GM10248 (cell line): Measurements from ENCODE around the gene CAMK2D.
"Not testable (repeated sequence)": the region's sequence is repeated elsewhere in the genome, so short reads cannot be mapped to it uniquely, and the experiment has no call there.

Experiments
- CTCF ChIA-PET: fragments of 300-600 bp; sonication (Branson Sonifier 250); formaldehyde crosslinking; extraction: SDS; loops from one replicate; lab custom pipeline; 2021; ENCODE audit warnings: antibody characterized with exemption; lab: Yijun Ruan, JAX
- POLR2A ChIA-PET: fragments of 350-650 bp; sonication (Branson Sonifier 250); formaldehyde crosslinking; extraction: SDS; loops from one replicate; lab custom pipeline; 2020; ENCODE audit warnings: antibody characterized with exemption; lab: Yijun Ruan, JAX
- DNase-seq: peaks from one replicate; pipeline ENCODE4 v3.0.0; 2012; ENCODE audit errors: extremely low spot score
- TF ChIP-seq, protein P1 (sequence below): IDR thresholded peaks from 2 replicates; pipeline ENCODE4 v1.5.1; 2012; ENCODE audit warnings: mild to moderate bottlenecking, low read depth; ENCODE audit errors: extremely low read depth, missing control alignments, control extremely low read depth

The CAMK2D gene

DNA sequence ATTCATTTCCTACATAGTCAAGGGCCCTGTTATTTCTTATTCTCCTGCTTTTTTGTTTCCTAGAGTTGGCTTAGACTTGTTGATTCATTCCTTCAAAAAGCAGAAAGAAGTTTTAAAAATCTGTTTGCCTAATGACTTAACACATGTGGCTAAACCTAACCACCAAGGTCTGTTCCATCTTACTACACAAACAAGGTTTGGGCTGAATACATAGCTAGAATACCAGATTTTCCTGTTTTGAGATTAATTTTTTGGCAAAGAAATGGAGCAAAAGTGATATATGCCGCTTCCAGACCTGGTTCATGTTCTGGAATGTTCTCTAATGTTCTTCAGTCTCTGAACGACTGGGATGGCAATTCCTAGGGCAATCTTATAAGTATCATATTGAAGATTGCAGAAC lies 7.4 kb upstream of the CAMK2D start:
- TF ChIP-seq, protein P1, sequence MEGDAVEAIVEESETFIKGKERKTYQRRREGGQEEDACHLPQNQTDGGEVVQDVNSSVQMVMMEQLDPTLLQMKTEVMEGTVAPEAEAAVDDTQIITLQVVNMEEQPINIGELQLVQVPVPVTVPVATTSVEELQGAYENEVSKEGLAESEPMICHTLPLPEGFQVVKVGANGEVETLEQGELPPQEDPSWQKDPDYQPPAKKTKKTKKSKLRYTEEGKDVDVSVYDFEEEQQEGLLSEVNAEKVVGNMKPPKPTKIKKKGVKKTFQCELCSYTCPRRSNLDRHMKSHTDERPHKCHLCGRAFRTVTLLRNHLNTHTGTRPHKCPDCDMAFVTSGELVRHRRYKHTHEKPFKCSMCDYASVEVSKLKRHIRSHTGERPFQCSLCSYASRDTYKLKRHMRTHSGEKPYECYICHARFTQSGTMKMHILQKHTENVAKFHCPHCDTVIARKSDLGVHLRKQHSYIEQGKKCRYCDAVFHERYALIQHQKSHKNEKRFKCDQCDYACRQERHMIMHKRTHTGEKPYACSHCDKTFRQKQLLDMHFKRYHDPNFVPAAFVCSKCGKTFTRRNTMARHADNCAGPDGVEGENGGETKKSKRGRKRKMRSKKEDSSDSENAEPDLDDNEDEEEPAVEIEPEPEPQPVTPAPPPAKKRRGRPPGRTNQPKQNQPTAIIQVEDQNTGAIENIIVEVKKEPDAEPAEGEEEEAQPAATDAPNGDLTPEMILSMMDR = no peak
- CTCF ChIA-PET = interaction anchor here (1.4 to 1.9 kb wide), 3 partner anchors 8 to 221 kb away, joined by 3 to 7 read pairs (median 6); no protein-coding TSS in a partner anchor
- no peak for DNase-seq
- POLR2A ChIA-PET = no interaction called here

DNA sequence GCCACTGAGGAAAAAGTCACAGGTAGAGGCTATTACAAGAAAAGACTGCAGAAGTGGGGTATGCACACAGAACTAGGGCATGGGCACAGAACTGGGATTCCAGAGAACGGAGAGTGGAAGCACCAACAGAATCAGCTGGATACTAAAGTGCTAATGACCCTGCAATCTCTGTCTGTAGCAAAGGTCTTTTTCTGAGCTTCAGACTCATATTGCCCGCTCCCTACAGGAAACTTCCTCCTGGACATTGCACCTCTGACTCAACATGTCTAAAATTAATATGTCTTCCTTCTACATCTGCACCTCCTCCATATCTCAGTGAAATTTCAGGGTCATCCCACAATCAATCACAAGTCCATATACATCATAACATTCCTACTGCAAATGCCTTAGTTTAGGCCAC lies 5.3 kb upstream of the CAMK2D start:
- TF ChIP-seq, protein P1 = no peak
- DNase-seq = no peak
- CTCF ChIA-PET = interaction anchor here (1.2 to 1.9 kb wide), 2 partner anchors 16 to 134 kb away, joined by 3 to 6 read pairs; no protein-coding TSS in a partner anchor
- POLR2A ChIA-PET = no interaction called here

DNA sequence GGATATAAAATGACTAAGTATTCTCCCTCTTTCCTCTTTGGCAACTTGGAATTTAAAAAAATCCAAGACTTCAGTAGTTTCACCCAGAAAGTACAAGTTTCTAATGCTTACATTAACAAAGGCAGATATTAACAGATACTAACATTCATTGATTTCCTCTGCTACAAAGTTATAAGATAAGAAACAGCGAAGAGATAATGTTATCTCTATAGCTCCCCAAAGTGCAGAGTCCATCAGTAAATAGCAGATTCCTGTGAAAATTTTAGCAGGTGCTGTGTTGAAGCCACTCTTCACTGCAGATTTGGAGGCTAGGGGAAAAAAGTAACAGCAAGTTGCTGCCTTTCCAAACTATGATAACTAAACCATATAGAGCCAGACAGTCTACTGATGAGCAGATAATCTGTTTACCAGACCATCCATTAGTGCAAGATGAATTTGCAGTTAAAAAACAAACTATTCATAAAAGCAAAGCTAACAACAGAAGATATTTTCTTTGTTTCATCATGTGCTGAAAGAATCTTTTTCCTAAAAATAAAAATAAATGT lies 3.3 kb upstream of the CAMK2D start:
- CTCF ChIA-PET = interaction anchor here (1.8 kb wide), 1 partner anchor 11 kb away, joined by 4 read pairs; no protein-coding TSS in a partner anchor
- DNase-seq = no peak
- POLR2A ChIA-PET = no interaction called here
- TF ChIP-seq, protein P1 = no peak

DNA sequence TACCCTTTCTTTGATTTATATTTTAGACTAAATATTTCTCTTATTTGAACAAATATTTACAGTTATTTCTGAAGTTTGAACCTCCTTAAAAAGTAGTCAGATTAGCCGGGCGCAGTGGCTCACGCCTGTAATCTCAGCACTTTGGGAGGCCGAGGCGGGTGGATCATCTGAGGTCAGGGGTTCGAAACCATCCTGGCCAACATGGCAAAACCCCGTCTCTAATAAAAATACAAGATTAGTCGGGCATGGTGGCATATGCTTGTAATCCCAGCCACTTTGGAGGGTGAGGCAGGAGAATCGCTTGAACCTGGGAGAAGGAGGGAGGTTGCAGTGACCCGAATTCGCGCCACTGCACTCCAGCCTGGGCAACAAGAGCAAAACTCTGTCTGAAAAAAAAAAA lies 2.4 kb upstream of the CAMK2D start:
- POLR2A ChIA-PET, DNase-seq: not testable (repeated sequence)
- CTCF ChIA-PET = interaction anchor here (1.8 kb wide), 1 partner anchor 11 kb away, joined by 4 read pairs; no protein-coding TSS in a partner anchor

DNA sequence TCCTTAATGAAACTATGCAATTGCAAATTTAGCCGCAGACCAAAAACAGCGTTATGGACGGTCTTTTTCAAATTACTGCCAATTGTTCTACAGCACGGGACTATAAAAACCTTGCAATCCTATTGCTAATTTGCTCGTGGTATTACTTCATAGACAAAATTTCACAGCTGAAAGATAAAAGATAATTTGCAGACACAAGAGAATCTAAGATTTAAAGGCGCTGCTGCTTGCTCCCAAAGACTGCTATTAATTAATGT lies 1.4 kb upstream of the CAMK2D start:
- no peak for DNase-seq
- POLR2A ChIA-PET = no interaction called here
- CTCF ChIA-PET = no interaction called here
- TF ChIP-seq, protein P1 = no peak

DNA sequence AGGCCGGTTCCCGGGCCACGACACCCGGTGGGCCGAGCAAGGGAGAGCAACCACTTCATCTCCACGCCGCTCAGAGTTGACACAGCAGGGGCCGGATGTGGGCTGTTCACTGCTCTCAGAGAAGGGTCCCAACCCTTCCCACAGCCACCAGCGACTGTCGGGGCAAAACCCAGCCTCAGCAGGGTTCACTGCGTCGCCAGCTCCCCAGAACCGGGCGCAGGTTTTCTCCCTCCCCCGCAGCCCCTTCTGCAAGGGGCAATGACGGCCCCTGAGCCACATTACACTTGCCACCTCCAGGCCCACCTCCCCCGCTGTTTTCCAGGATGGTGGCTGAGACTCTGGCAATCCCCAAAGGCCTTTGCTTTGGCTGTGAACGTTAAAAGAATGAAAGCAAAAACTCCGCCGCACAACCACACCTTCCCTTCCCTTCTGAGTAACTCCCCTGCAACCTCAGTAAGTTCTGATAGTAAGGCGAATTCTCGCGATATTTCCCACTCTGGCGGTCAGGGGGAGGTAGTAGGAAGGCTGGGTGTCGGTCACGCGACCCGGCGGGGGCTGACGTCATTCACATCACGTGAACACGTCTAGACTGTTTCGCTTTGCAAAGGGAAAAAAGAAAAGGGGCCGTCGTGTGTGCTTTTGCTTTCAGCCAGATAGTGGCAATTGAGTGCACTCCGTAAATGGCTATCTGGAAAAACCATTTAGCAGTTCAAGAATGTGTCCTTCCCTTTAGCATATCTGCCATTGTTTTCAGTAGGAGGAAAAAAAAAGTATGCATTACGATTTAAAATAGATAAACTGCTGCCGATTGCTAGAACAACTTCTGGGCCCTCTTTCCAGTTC lies 869 bp upstream of the CAMK2D start:
- peak; percentile 91 for DNase-seq
- TF ChIP-seq, protein P1 = no peak
- CTCF ChIA-PET = no interaction called here
- POLR2A ChIA-PET = no interaction called here
